IMR-90 (cell line): ENCODE results near the gene COL4A1. TPM values are rescaled to one million over a fixed set of nuclear protein-coding genes. Genes with fewer than 3 reads are reported as not detected.

Experiments used
- ATAC-seq: fragments of 200-7000 bp; cut with Tn5 transposase; 2 replicates; pipeline ENCODE4 v1.9.1; 2020; ENCODE audit warnings: low read depth, mild to moderate bottlenecking, moderate library complexity
- BruUV-seq: library from RNA; stranded (reverse); fragments of 400-500 nt; replicated peaks from 2 replicates; lab custom pipeline; 2021; lab: Mats Ljungman, UMichigan
- CTCF ChIA-PET: fragments of 300-600 bp; formaldehyde crosslinking; extraction: SDS; loops from one replicate; lab custom pipeline; 2021; ENCODE audit warnings: antibody characterized with exemption; lab: Yijun Ruan, JAX
- POLR2A ChIA-PET: fragments of 300-600 bp; sonication (Branson Sonifier 250); formaldehyde crosslinking; loops from one replicate; lab custom pipeline; 2022; ENCODE audit warnings: antibody characterized with exemption; ENCODE audit not compliant: unreplicated experiment; lab: Charles Lee
- DNase-seq: peaks from one replicate; pipeline ENCODE4 v3.0.0; 2013
- H2AFZ ChIP-seq: replicated peaks from 2 replicates; pipeline ENCODE3; 2013; ENCODE audit warnings: low read length, mild to moderate bottlenecking; ENCODE audit not compliant: poor library complexity
- H2AK5ac ChIP-seq: 2 replicates; pipeline ENCODE4 v1.6.1; 2013; ENCODE audit warnings: low read depth, low read length, inconsistent platforms
- H2AK9ac ChIP-seq: replicated peaks from 2 replicates; pipeline ENCODE3; 2013; ENCODE audit warnings: mild to moderate bottlenecking, low read depth, low read length, moderate library complexity; ENCODE audit not compliant: poor library complexity
- H2BK120ac ChIP-seq: 2 replicates; pipeline ENCODE4 v1.6.1; 2013; ENCODE audit warnings: low read depth, low read length, inconsistent platforms
- H2BK15ac ChIP-seq: 3 replicates; pipeline ENCODE4 v1.6.1; 2013; ENCODE audit warnings: low read depth, low read length, inconsistent platforms
- H2BK20ac ChIP-seq: 2 replicates; pipeline ENCODE4 v1.6.1; 2013; ENCODE audit warnings: low read depth, mild to moderate bottlenecking, inconsistent platforms, low read length, moderate library complexity
- H2BK5ac ChIP-seq: 2 replicates; pipeline ENCODE4 v1.6.1; 2013; ENCODE audit warnings: mild to moderate bottlenecking, low read depth, low read length, inconsistent platforms; ENCODE audit not compliant: poor library complexity, severe bottlenecking
- H3K14ac ChIP-seq: replicated peaks from 2 replicates; pipeline ENCODE4 v1.6.1; 2013; ENCODE audit warnings: low read depth, low read length, inconsistent platforms
- H3K18ac ChIP-seq: 2 replicates; pipeline ENCODE4 v1.6.1; 2013; ENCODE audit warnings: low read depth, low read length, control low read depth
- H3K23ac ChIP-seq: 2 replicates; pipeline ENCODE4 v1.6.1; 2013; ENCODE audit warnings: low read depth, low read length, inconsistent platforms
- H3K27ac ChIP-seq: 2 replicates; pipeline ENCODE4 v1.5.1; 2013; ENCODE audit warnings: mild to moderate bottlenecking, control low read depth, low read length; ENCODE audit not compliant: insufficient read depth
- H3K27me3 ChIP-seq: 2 replicates; pipeline ENCODE4 v1.6.1; 2013; ENCODE audit warnings: low read length; ENCODE audit not compliant: control insufficient read depth, insufficient read depth
- H3K36me3 ChIP-seq: 2 replicates; pipeline ENCODE4 v1.6.1; 2013; ENCODE audit warnings: low read length, mixed read lengths; ENCODE audit not compliant: control insufficient read depth, insufficient read depth
- H3K4ac ChIP-seq: 2 replicates; pipeline ENCODE4 v1.6.1; 2013; ENCODE audit warnings: low read depth, low read length, inconsistent platforms
- H3K4me1 ChIP-seq: 2 replicates; pipeline ENCODE4 v1.6.1; 2013; ENCODE audit warnings: low read length, mixed read lengths; ENCODE audit not compliant: control insufficient read depth, insufficient read depth
- H3K4me2 ChIP-seq: 2 replicates; pipeline ENCODE4 v1.6.1; 2013; ENCODE audit warnings: low read depth, mild to moderate bottlenecking, control low read depth, low read length, moderate library complexity
- H3K4me3 ChIP-seq: 2 replicates; pipeline ENCODE4 v1.5.1; 2013; ENCODE audit warnings: low read depth, mild to moderate bottlenecking, control low read depth, low read length, moderate library complexity; ENCODE audit not compliant: insufficient read depth
- H3K56ac ChIP-seq: 2 replicates; pipeline ENCODE4 v1.6.1; 2013; ENCODE audit warnings: low read length, inconsistent platforms; ENCODE audit not compliant: insufficient read depth; ENCODE audit errors: extremely low read depth
- H3K79me1 ChIP-seq, 2 experiments: 2 replicates each; pipeline ENCODE4 v1.6.1; 2013; ENCODE audit warnings: low read length in 2 of 2, inconsistent platforms in 1 of 2, low read depth in 1 of 2
- H3K9ac ChIP-seq: 2 replicates; pipeline ENCODE4 v1.6.1; 2013; ENCODE audit warnings: low read depth, low read length, control low read depth
- H3K9me1 ChIP-seq: 2 replicates; pipeline ENCODE4 v1.6.1; 2013; ENCODE audit warnings: low read length, inconsistent platforms; ENCODE audit not compliant: insufficient read depth
- H3K9me3 ChIP-seq: 2 replicates; pipeline ENCODE4 v1.6.1; 2013; ENCODE audit warnings: low read length; ENCODE audit not compliant: control insufficient read depth, insufficient read depth
- H4K20me1 ChIP-seq: 2 replicates; pipeline ENCODE4 v1.6.1; 2013; ENCODE audit warnings: low read length, inconsistent platforms; ENCODE audit not compliant: insufficient read depth
- H4K5ac ChIP-seq: 2 replicates; pipeline ENCODE4 v1.6.1; 2013; ENCODE audit warnings: mild to moderate bottlenecking, low read depth, low read length, control low read depth
- H4K8ac ChIP-seq, 2 experiments: 2 replicates each; pipeline ENCODE4 v1.6.1; 2013; ENCODE audit warnings: low read depth in 2 of 2, low read length in 2 of 2, control low read depth in 1 of 2, inconsistent platforms in 1 of 2
- H4K91ac ChIP-seq: 2 replicates; pipeline ENCODE4 v1.6.1; 2013; ENCODE audit warnings: low read depth, low read length, inconsistent platforms; ENCODE audit not compliant: insufficient read depth
- BHLHE40 ChIP-seq: fragments of 150-350 bp; IDR thresholded peaks from 2 replicates; pipeline ENCODE4 v1.6.1; 2016; ENCODE audit warnings: mild to moderate bottlenecking, low read depth, low read length
- ELK1 ChIP-seq: fragments of 150-350 bp; IDR thresholded peaks from 2 replicates; pipeline ENCODE4 v1.6.1; 2016; ENCODE audit warnings: low read depth, mild to moderate bottlenecking, low read length, moderate library complexity, borderline replicate concordance
- MAFK ChIP-seq: IDR thresholded peaks from 2 replicates; pipeline ENCODE4 v1.6.1; 2012; ENCODE audit warnings: low read depth, low read length, improper control_type of control experiment
- MXI1 ChIP-seq: IDR thresholded peaks from 2 replicates; pipeline ENCODE4 v1.6.1; 2012; ENCODE audit warnings: low read depth, mild to moderate bottlenecking, low read length, moderate library complexity, borderline replicate concordance
- WGBS, 2 experiments: methylation state at CpG; one replicate each; pipeline versions ENCODE4 v1.1.5 to v1.1.7; 2013; ENCODE audit warnings: missing lambda C conversion rate in 2 of 2; ENCODE audit not compliant: insufficient read length in 1 of 2; ENCODE audit errors: extremely low coverage in 2 of 2; 5-methylcytosine and 5-hydroxymethylcytosine counted together
- dilution Hi-C: fragments of 300-500 bp; cut with HindIII; formaldehyde crosslinking; loops from one replicate; pipeline ENCODE4 v1.14.3; 2018; ENCODE audit warnings: low sequenced_read_pairs; ENCODE audit not compliant: unreplicated experiment
- in situ Hi-C: fragments of 300-500 bp; cut with MboI; formaldehyde crosslinking; loops from 3 replicates; pipeline ENCODE4 v1.14.3; 2019; ENCODE audit warnings: low sequenced_read_pairs, inconsistent platforms, mixed read lengths
- intact Hi-C: fragments of 100-400 bp; cut with micrococcal nuclease; formaldehyde crosslinking; loops from 2 replicates; pipeline ENCODE4 v1.10.0; 2022
- polyA plus RNA-seq, 3 experiments: library from polyadenylated mRNA; depleted of rRNA; stranded (reverse); fragments of >200 nt; gene quantifications; 2 replicates each; pipeline ENCODE4 v1.2.3, GENCODE V29; 2012; ENCODE audit warnings: low replicate concordance in 1 of 3
- total RNA-seq: library from RNA; depleted of rRNA; stranded (reverse); fragments of >200 nt; gene quantifications from 2 replicates; pipeline ENCODE4 v1.2.3, GENCODE V29; 2012

Gene COL4A1
- total and polyA plus RNA-seq, 2 of the 4 experiments (the other 2 are of a cell fraction) = 230 to 337 TPM

- ATAC-seq = no peak
- no peak overlapping the region for H3K23ac ChIP-seq
- in situ Hi-C loops = no loop called here
- no peak overlapping the region for H2AK9ac ChIP-seq
- no peak overlapping the region for H3K4me2 ChIP-seq
- no peaks in the 10 kb centered on the region for H3K9me3 ChIP-seq
- no peak overlapping the region for H3K14ac ChIP-seq
- H2AFZ ChIP-seq = no peak overlapping the region
- CTCF ChIA-PET = no interaction called here
- H3K4me1 ChIP-seq = no peaks in the 10 kb centered on the region
- H4K91ac ChIP-seq = no peak overlapping the region
- no peak overlapping the region for H3K18ac ChIP-seq
- H3K36me3 ChIP-seq = peaks cover 61% of the 10 kb centered on the region
- H3K9ac ChIP-seq = no peak overlapping the region
- no peak for TF ChIP-seq ELK1
- TF ChIP-seq MAFK = no peak
- TF ChIP-seq MXI1 = no peak
- no peak for TF ChIP-seq BHLHE40
- H4K5ac ChIP-seq = no peak overlapping the region
- no peaks in the 10 kb centered on the region; the same call in 1 of the 2 replicates for H4K20me1 ChIP-seq
- intact Hi-C loops = no loop called here
- no CpG with 5 or more reads among the region's 2 CpGs for WGBS, 2 experiments
- H3K9me1 ChIP-seq = no peaks in the 10 kb centered on the region
- no peak overlapping the region for H2BK5ac ChIP-seq
- no peak overlapping the region for H3K56ac ChIP-seq
- dilution Hi-C loops = no loop called here
- DNase-seq = no peak
- no peak overlapping the region; the same call in 1 of the 2 replicates for H2BK20ac ChIP-seq
- H3K27ac ChIP-seq = no peak overlapping the region
- H3K4me3 ChIP-seq = no peak overlapping the region
- H2BK15ac ChIP-seq = no peak overlapping the region
- no TSS peak for BruUV-seq
- peaks cover 14 to 28% of the 10 kb centered on the region in 2 experiments; a peak in 3 of 4 replicates for H3K79me1 ChIP-seq
- H2BK120ac ChIP-seq = no peak overlapping the region
- POLR2A ChIA-PET = no interaction called here
- no peak overlapping the region for H2AK5ac ChIP-seq
- no peak overlapping the region for H4K8ac ChIP-seq
- H3K4ac ChIP-seq = no peak overlapping the region
- no peaks in the 10 kb centered on the region for H3K27me3 ChIP-seq
These were observed 100.0 kb downstream of the COL4A1 start for GRCh38 chr13:110206996-110207395.
